Transverse colon (tissue), 4 donors: ENCODE data around the gene CD82. TPM values are rescaled to one million over a fixed set of nuclear protein-coding genes. Genes with fewer than 3 reads are reported as not detected.

Source experiments
- DNase-seq: peaks from one replicate; pipeline ENCODE4 v3.0.0-alpha.2; 2019
- H3K27ac ChIP-seq, 4 donors: fragments of 200-600 bp; sonication (generic); 2 replicates each; pipeline ENCODE4 v1.5.1; 2016 to 2018; ENCODE audit warnings: inconsistent platforms in 4 of 4
- H3K27me3 ChIP-seq: fragments of 200-600 bp; sonication (generic); 2 replicates; pipeline ENCODE4 v1.5.1; 2017; ENCODE audit warnings: inconsistent platforms
- H3K36me3 ChIP-seq, 4 donors: fragments of 200-600 bp; sonication (generic); 2 replicates each; pipeline ENCODE4 v1.5.1; 2017 to 2019; ENCODE audit warnings: inconsistent platforms in 4 of 4
- H3K4me1 ChIP-seq, 4 donors: fragments of 200-600 bp; sonication (generic); 2 replicates each; pipeline ENCODE4 v1.5.1; 2017 to 2020; ENCODE audit warnings: inconsistent platforms in 4 of 4
- H3K4me3 ChIP-seq, 4 donors: fragments of 200-600 bp; sonication (generic); 1 replicate in 1 of 4; 2 replicates in 3 of 4; pipeline versions ENCODE4 v1.5.1 to v1.6.1; 2017 to 2019; ENCODE audit warnings: inconsistent platforms in 4 of 4
- H3K9me3 ChIP-seq, 2 donors: fragments of 200-600 bp; sonication (generic); 2 replicates each; pipeline ENCODE4 v1.5.1; 2017 to 2019; ENCODE audit warnings: inconsistent platforms in 2 of 2
- EP300 ChIP-seq: sonication (generic); formaldehyde crosslinking; IDR thresholded peaks from one replicate; pipeline ENCODE4 v1.6.1; 2017; ENCODE audit warnings: antibody characterized with exemption, low read depth
- POLR2A ChIP-seq: fragments of 450-650 bp; IDR thresholded peaks from one replicate; pipeline ENCODE4 v1.6.1; 2016; ENCODE audit warnings: antibody characterized with exemption, mild to moderate bottlenecking, moderate library complexity
- POLR2AphosphoS5 ChIP-seq, 3 donors: sonication (generic); formaldehyde crosslinking; IDR thresholded peaks; one replicate each; pipeline ENCODE4 v1.6.1; 2016; ENCODE audit warnings: antibody characterized with exemption in 3 of 3
- WGBS, 2 donors: methylation state at CpG; one replicate each; pipeline ENCODE4 v1.1.5; 2018; ENCODE audit warnings: low coverage in 1 of 2; 5-methylcytosine and 5-hydroxymethylcytosine counted together
- in situ Hi-C, 4 donors: fragments of 200-750 bp; cut with MboI; loops; one replicate each; pipeline versions ENCODE4 v1.15.0 to v1.15.1; 2017; ENCODE audit warnings: low sequenced_read_pairs in 3 of 4, low pct_ligation_motif_present in 1 of 4, low pct_unique_long_range_greater_than_20kb in 1 of 4
- intact Hi-C: fragments of 100-400 bp; cut with DNase I; formaldehyde crosslinking; loops from one replicate; pipeline ENCODE4 v1.15.1; 2023; ENCODE audit warnings: low total_unique reads
- total RNA-seq, 4 donors: library from RNA; depleted of rRNA; stranded (reverse); fragments of >200 nt; gene quantifications; one replicate each; pipeline ENCODE4 v1.1.0, GENCODE V29; 2016
- TF ChIP-seq, protein P1 (sequence below), 5 experiments: fragments of 200-600 bp in 3 of 5; fragments of 450-650 bp in 2 of 5; sonication (generic) in 3 of 5; IDR thresholded peaks; 1 replicate in 2 of 5; 2 replicates in 3 of 5; pipeline ENCODE4 v1.5.1; 2016 to 2017; ENCODE audit warnings: antibody characterized with exemption in 5 of 5, inconsistent platforms in 3 of 5, mild to moderate bottlenecking in 2 of 5, moderate library complexity in 1 of 5

Gene CD82
- total RNA-seq, 4 donors from 2014 or later: 7.9 to 23.1 (median 14.0) TPM

DNA sequence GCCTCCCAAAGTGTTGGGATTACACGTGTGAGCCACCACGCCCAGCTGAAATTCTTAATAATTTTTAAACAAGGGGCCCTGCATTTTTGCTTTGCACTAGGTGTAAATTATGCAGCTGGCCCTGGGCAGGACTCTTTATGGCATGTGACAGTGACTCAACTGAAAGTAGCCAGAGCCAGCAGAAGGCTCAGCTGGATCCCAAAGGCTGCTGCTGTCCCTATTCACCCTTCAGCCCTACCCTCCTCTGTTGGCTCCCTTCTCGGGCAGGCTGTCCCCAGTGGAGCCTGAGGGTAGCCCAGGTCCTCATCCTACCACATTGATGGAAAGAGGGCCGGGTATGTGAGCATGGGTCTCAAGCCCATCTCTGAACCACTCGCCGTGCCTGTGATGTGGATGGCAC, 45.6 kb downstream of the CD82 start:
- in situ Hi-C loops: loop anchor here in 2 of 4 donors (5.0 to 10.0 kb wide), 2 partner anchors 54 to 56 kb away; no protein-coding TSS in a partner anchor
- Histone ChIP-seq H3K4me1 (peaks cover 3 to 15% (median 12%) of the 10 kb centered on the region in 4 donors), H3K27ac (no peak overlapping the region), H3K9me3 (no peaks in the 10 kb centered on the region), H3K4me3 (no peak overlapping the region), H3K27me3 (no peaks in the 10 kb centered on the region), H3K36me3 (no peaks in the 10 kb centered on the region)
- DNase-seq: no peak
- 82% methylated on average over 6 of the region's 6 CpGs; no CpG with 5 or more reads in 1 of the 2 donors for WGBS, 2 donors
- TF ChIP-seq EP300 (no peak), POLR2AphosphoS5 (IDR thresholded peaks at IDR 0.05) (no peak), POLR2A (no peak)
- TF ChIP-seq, protein P1, sequence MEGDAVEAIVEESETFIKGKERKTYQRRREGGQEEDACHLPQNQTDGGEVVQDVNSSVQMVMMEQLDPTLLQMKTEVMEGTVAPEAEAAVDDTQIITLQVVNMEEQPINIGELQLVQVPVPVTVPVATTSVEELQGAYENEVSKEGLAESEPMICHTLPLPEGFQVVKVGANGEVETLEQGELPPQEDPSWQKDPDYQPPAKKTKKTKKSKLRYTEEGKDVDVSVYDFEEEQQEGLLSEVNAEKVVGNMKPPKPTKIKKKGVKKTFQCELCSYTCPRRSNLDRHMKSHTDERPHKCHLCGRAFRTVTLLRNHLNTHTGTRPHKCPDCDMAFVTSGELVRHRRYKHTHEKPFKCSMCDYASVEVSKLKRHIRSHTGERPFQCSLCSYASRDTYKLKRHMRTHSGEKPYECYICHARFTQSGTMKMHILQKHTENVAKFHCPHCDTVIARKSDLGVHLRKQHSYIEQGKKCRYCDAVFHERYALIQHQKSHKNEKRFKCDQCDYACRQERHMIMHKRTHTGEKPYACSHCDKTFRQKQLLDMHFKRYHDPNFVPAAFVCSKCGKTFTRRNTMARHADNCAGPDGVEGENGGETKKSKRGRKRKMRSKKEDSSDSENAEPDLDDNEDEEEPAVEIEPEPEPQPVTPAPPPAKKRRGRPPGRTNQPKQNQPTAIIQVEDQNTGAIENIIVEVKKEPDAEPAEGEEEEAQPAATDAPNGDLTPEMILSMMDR (IDR thresholded peaks at IDR 0.05): no peak
- intact Hi-C loops: no loop called here

DNA sequence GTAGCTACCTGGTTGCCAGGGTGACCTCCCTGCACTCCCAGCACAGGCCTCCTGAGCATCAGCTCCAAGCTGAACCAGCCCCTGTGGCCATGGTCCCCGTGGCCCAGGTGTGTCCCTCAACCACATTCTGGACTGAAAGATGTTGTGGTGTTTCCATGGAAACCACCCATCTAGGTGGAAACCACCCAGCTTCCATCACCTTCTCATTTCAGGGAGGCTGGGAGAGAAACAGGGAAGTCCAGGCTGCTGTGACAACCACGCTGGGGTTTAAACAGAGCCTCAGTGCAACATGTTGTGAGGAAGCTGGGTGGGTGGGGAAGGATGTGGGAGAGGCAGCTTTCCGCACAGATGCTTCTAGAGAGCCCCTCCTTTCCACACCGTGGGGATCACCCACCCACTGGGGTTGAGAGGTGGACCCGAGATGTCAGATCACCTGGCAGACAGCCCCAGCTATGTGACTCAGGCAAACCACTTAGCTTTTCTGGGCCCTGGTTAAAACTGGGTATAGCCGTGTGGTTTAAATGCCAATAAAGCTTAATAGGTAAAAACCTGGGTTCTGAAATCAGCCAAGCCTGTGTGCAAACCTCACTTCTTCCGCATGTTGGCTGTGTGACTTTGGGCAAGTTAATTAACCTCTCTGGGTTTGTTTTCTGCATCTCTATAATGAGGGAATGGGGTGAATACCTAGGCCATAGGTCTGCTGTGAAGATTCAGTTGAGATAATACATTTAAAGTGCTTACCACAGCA, 46.4 kb downstream of the CD82 start:
- no peak overlapping the region for H3K4me3 ChIP-seq
- WGBS, 2 donors: 66% methylated on average over 7 of the region's 7 CpGs; no CpG with 5 or more reads in 1 of the 2 donors
- TF ChIP-seq POLR2A: no peak
- TF ChIP-seq, protein P1 (IDR thresholded peaks at IDR 0.05): no peak
- no peaks in the 10 kb centered on the region for H3K9me3 ChIP-seq
- DNase-seq: peak; percentile 26
- in situ Hi-C loops (loop anchor here in 2 of 4 donors (5.0 to 10.0 kb wide), 2 partner anchors 55 to 57 kb away; no protein-coding TSS in a partner anchor), intact Hi-C loops (no loop called here)
- H3K4me1 ChIP-seq: peaks cover 3 to 15% (median 12%) of the 10 kb centered on the region in 4 donors
- no peak overlapping the region for H3K27ac ChIP-seq
- no peaks in the 10 kb centered on the region for H3K27me3 ChIP-seq
- H3K36me3 ChIP-seq: no peaks in the 10 kb centered on the region

DNA sequence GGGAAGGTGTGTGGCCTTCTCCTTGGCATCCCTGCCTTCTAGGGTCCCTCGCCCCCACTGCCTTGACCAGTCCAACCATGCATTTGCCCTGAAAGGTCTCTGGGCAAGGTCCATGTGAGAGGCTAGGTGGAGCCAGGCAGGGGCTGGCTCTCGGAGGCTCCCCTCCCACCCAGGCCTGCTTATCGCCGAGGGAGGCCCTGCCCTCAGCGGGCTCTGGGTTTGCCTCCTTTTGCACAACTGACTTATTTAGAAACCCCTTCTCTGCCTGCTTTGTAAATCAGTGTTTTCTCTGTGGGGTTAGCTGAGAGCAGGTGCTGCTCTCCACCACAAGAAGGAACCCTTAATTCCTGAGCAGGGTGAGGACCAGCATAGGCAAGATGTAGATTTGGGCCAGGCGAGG, 47.7 kb downstream of the CD82 start:
- no peaks in the 10 kb centered on the region for H3K9me3 ChIP-seq

DNA sequence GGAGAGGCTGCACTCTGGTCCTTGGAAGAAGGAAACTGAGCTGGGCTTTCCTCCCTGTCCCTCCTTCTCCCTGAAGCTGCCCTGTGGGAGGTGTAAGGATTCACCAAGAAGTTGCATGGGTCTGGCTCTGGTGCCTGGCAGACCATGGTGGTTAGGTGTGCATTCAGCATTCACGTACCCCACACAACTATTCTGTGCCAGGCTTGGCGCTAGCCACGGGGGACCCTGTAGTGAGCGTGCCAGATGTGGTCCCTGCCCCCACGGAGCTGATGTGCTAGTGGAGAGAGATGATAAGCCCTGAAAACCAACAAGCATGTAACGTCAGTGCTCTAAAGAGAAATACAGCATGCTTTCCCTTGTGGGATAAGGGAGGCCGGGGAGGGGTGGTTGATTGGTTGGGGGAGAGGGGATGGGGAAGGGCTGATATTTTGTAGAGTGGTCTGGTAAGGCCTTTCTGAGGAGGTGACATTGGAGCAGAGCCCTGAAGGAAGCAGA, 48.9 kb downstream of the CD82 start:
- no peaks in the 10 kb centered on the region for H3K36me3 ChIP-seq
- H3K27ac ChIP-seq: no peak overlapping the region
- TF ChIP-seq EP300: no peak
- TF ChIP-seq POLR2AphosphoS5 (IDR thresholded peaks at IDR 0.05): no peak
- TF ChIP-seq, protein P1 (IDR thresholded peaks at IDR 0.05): no peak
- no peak for TF ChIP-seq POLR2A
- intact Hi-C loops (no loop called here), in situ Hi-C loops (loop anchor here in 2 of 4 donors (5.0 to 10.0 kb wide), 2 partner anchors 57 to 60 kb away; no protein-coding TSS in a partner anchor)
- H3K27me3 ChIP-seq: no peaks in the 10 kb centered on the region
- DNase-seq: no peak
- no peaks in the 10 kb centered on the region for H3K9me3 ChIP-seq
- 96% methylated on average over 7 of the region's 7 CpGs; no CpG with 5 or more reads in 1 of the 2 donors for WGBS, 2 donors
- H3K4me1 ChIP-seq: no peaks in the 10 kb centered on the region
- no peak overlapping the region for H3K4me3 ChIP-seq

More for the DNA sequence above, 47.7 kb downstream of the CD82 start:
- Histone ChIP-seq H3K4me3 (no peak overlapping the region), H3K27ac (no peak overlapping the region), H3K27me3 (no peaks in the 10 kb centered on the region), H3K4me1 (peaks cover 3 to 8% (median 6%) of the 10 kb centered on the region in 4 donors), H3K36me3 (no peaks in the 10 kb centered on the region)
- in situ Hi-C loops: loop anchor here in 2 of 4 donors (5.0 to 10.0 kb wide), 2 partner anchors 56 to 58 kb away; no protein-coding TSS in a partner anchor
- WGBS, 2 donors: 83% methylated on average over 6 of the region's 6 CpGs; no CpG with 5 or more reads in 1 of the 2 donors
- intact Hi-C loops: no loop called here
- DNase-seq: no peak
- no peak for TF ChIP-seq POLR2A
- TF ChIP-seq, protein P1 (IDR thresholded peaks at IDR 0.05): no peak
- TF ChIP-seq POLR2AphosphoS5 (IDR thresholded peaks at IDR 0.05): no peak
- TF ChIP-seq EP300: no peak
